Eye (tissue), 1 donor: Measurements from ENCODE around the gene CNDP2.
A peak's percentile ranks its signal among the peaks of the same experiment; 100 is the strongest.
"Not testable (repeated sequence)": the region's sequence is repeated elsewhere in the genome, so short reads cannot be mapped to it uniquely, and the experiment has no call there.

Source experiments
- DNase-seq: peaks from one replicate; pipeline ENCODE4 v3.0.0-alpha.2; 2015

Gene CNDP2

DNA sequence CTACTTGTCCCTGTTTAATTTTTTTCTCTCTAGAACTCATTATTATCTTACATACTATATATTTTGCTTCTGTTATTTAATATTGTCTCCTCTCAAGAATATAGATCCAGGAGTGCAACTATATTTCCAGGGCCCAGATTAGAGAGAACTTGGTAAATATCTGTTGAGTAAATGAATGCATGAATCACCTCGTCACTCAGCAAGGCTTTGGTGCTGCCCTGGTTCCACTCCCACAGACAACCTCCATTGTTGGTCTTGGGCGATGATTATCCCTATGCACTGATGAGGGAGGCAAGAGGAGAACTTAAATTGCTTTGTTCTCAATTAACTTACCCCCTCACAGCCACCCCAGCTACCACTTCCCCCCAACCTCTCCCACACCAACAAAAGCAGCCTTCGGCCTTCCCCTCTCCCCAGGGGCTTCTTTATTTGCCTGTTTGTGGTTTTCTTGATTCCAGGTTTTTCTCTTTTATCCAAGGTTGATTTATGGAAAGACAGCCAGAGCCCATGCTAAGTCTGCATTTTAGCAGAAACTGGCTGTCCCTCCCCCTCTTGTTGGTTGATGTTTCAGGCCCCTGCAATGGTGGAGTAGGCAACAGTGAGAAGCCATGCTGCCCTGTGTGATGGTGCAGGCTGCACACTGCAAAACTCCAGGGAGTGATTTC lies 22.1 kb upstream of the CNDP2 start:
- DNase-seq: no peak

DNA sequence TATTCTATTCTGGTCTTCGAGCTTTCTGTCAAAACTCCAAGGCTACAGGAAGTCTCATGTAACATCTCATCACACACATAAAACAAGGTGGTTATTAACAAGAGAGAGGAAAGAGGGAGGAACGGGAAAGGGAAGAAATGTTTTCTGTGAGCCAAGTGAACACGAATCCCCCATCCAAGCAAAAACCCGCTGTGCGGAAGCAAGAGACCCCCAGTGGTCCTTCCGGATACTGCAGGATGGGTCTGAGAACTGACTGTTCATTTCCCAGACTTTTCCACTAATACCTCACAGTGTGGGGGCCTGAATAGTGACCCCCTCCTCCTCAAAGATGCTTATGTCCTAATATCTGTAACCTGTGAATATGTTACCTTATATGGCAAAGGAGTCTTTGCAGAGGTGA lies 20.0 kb upstream of the CNDP2 start:
- peak; percentile 80 for DNase-seq

DNA sequence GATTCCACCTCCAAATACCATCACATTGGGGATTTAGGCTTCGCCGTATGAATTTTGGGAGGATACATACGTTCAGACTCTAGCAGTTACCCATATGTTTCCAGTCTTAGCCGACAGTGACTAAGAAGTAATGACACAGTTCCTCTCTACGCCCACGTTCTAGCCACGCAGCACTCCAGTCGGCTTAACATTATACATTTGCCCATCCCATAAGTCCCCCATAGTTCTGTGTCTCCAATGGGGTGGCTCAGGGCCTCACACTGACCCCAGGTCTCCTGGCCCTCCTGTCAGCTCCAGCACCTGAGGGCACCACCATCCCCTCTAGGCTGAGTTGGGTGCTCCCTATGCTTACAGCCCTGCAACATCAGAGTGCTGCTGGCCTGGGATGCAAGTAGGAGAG lies 18.4 kb upstream of the CNDP2 start:
- DNase-seq: no peak

DNA sequence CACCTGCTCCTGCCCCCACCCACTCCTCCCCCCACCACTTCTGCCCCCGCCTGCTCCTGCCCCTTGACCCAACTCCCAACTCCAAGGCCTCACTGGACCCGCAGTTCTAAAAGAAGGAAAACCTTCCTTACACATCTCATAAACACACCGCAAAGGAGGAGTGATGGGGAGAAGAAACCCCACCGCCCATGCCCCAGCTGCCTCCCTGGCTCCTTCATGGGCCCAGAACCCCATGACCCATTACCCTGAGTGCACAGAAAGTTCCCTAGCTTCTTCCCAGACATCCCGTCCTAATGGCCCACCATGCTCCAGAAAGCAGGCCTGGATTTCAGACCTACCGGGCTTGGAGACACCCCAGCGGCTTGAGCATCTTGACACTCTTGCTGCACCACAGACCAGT lies 17.8 kb upstream of the CNDP2 start:
- DNase-seq: no peak

DNA sequence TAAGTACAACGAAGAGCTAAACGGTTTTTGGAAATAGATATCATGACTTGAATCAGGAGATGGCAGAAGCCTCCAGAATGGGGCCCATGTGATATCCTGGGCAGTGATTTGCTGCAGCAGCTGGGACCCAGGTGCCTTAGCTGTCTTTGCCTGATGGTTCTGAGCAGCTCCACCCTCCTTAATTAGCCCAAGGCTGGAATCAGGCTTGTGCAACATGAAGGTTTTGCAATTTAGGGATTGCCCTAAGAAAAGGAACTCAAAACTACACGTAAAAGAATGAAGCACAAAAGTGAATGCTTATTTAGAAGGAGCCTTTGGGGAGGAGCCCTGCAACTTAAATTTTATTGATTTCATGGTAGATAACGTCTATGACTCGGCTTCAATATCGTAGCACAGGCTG lies 17.3 kb upstream of the CNDP2 start:
- no peak for DNase-seq

DNA sequence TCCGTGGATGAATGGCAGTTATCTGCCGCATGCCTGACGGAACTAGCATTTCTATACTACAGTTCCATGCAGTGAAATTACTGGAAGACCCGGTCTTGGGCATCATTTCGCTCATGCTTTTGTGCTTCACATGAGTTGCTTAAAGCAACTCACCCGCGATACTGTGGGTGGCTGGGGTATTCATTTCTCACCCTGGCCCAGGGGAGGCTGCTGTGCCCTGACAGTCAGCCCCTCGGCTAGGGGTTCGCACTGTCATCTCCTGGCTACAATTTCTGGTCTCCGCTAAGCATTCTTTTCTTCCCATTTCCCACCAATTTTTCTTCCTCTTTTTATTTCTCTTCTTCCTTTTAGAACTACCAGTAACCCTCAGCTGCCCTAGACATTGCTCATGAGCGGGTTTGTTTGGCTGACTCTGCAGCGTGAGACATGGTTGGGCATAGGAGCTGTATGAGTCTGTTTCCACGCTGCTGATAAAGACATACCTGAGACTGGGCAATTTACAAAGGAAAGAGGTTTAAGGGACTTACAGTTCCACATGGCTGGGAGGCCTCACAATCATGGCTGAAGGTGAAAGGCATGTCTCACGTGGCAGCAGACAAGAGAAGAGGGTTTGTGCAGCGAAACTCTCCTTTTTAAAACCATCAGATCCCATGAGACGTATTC lies 16.5 kb upstream of the CNDP2 start:
- DNase-seq: no peak

DNA sequence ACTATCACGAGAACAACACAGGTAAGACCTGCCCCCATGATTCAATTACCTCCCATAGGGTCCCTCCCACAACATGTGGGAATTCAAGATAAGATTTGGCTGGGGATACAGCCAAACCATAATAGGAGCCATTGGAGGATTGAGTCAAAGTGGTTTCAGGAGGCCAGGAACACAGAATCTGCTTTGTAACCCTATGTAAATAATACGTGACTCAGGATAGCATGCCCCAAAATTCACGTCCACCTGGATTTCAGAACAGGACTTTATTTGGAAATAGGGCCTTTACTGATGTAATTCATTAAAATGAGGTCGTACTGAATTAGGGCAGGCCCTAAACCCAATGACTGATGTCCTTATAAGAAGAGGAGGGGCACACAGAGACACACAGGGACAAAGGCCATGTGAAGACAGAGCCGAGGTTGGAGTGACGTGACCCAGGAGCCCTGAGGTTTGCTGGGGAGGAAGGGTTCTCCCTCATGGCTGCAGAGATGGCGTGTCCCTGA lies 16.0 kb upstream of the CNDP2 start:
- DNase-seq: no peak

DNA sequence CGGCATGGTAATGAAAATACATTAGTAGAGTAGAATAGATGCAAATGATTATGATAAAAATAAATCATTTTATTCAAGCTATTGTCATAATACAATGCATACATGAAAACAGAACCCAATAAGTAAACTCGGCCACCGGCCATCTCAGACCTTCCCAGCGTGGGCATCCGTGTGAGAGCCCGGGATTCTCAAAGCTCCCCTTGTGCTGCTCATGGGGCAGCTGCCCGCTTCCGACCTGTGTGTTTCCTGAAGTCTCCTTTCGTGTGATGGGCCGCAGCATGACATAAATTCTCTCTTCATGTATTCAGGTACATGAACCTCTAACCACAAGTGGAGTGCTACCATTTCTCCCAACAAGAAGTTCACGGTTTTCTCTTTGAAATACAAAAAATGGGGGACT lies 13.5 kb upstream of the CNDP2 start:
- DNase-seq: no peak

DNA sequence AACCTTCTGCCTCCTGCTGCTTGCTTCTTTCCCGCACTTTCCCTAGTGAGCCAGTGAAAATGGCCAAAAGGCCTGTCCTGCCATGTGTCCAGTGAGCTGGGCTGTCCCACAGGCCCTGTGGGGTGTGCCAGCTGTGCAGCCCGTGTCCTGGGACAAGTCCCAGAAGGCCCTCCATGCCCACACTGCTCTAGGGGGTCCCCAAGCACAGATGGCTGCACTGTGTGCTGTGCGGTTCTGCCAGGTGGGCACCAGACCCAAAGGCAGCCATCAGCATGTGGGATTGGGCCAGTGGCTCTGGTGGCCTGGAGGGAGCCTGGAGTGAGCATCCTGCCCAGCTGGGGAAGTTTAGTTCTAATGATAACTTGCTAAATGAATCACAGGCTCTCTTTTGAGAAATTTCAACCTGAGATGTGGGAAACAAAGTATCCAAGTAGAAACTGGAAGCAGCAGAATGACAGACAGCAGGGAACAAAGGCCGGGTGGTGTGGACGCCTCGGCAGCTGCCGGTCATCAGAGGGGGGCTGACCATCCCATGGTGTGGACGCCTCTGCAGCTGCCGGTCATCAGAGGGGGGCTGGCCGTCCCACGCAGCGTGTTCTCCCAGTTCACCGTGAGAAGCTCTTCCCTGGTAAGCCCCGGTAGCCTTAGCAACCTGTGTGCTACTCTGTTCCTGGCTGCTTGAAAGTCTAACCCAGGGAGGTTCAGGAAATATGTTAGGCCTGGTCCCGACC lies 9.9 kb upstream of the CNDP2 start:
- DNase-seq: peak; percentile 53

DNA sequence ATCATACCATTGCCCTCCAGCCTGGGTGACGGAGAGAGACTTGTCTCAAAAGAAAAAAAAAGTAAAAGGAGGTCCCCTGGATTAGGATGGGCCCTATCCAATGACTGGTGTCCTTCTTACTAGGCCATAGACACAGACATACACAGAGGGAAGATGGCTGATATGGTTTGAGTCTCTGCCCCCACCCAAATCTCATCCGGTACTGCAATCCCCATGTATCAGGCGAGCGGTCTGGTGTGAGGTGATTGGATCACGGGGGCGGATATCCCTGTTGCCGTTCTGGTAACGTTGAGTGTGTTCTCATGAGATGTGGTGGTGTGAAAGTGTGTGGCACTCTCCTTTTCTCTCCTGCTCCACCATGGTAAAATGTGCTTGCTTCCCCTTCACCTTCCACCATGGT lies 7.8 kb upstream of the CNDP2 start:
- no peak for DNase-seq

DNA sequence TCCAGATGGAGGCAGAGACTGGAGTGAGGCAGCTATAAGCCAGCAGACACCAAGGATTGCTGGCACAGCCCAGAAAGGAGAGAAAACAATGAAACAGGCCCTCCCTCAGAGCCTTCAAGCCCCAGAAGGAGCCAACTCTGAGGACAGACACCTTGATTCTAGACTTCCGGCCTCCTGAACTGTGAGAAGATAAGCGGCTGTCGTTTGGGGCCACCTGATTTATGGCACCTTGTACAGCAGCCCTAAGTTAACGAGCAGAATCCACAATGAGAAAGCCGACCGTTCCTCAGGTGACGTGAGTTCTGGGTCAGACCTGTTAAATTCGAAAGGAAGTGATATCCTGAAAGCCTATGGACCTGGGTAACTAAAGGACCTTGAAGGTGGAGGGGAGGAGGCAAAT lies 7.3 kb upstream of the CNDP2 start:
- DNase-seq: no peak

DNA sequence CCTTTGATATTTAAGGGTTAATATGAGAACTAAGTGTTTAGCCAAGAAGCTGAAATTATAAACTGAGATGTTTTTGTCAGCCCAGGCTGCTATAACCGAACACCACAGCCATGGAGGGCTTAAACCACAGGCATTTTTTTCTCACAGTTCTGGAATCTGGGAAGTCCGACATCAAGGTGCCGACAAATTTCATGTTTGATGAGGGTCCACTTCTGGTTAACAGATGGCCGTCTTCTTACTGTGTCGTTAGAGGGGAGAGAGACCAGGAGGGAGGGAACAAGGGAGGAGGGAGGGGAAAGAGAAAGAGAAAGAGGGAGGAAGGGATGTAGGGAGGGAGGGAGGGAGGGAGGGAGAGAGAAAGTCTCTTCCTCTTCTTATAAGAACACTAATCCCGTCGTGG lies 6.5 kb upstream of the CNDP2 start:
- DNase-seq: peak; percentile 31

DNA sequence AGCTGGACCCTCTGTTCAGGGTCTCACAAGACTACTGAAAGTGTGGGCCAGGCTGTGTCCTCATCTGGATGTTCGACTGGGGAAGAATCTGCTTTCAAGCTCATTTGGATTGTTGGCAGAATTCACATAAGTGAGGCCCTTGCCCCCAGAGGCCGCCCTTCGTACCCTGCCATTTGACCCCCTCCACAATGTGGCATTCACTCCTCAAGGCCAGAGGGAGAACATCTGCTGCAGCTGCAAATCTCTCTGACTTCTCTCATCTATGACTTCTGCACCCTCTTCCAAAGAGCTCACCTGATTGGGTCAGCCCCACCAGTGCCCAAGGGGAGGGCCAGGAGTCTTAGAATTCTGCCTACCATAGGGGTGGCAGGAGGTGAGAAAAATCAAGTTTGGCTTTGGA lies 3.9 kb upstream of the CNDP2 start:
- DNase-seq: no peak

DNA sequence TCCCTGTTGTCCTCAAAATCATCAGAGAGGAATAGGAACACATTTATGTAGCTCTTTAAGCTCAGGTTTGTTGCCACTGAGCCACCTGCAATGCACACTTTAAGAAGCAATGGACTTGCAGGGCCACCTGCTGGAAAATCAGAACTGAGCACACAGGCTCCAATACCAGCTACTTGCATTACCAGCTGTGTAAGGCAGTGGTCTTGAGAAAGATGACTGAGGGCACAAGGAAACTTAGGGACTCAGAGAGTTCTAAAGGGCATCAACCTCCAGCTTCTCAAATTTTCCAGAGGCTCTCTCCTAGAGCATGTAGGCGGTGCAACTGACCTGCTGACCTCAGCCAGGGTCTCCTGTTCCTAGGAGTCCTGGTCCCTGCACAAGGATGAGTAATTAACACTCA lies 2.5 kb upstream of the CNDP2 start:
- peak; percentile 78 for DNase-seq

DNA sequence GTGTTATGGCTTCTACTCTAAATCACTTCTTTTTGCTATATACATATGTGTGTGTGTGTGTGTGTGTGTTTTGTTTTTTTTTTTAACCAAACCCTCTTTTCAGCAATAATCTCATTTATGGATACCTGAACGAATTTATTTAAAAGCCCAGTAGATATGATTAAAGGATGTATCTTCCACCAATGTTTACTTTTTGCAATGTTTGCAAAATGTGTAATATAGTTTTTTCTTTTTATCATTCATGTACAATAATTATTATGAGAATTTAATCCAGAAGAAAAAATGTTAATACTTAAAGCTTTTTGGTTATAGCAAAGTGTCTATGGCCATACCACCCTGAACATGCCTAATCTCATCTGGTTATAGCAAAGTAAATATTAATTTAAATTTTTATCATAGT lies 1.6 kb upstream of the CNDP2 start:
- DNase-seq: no peak

DNA sequence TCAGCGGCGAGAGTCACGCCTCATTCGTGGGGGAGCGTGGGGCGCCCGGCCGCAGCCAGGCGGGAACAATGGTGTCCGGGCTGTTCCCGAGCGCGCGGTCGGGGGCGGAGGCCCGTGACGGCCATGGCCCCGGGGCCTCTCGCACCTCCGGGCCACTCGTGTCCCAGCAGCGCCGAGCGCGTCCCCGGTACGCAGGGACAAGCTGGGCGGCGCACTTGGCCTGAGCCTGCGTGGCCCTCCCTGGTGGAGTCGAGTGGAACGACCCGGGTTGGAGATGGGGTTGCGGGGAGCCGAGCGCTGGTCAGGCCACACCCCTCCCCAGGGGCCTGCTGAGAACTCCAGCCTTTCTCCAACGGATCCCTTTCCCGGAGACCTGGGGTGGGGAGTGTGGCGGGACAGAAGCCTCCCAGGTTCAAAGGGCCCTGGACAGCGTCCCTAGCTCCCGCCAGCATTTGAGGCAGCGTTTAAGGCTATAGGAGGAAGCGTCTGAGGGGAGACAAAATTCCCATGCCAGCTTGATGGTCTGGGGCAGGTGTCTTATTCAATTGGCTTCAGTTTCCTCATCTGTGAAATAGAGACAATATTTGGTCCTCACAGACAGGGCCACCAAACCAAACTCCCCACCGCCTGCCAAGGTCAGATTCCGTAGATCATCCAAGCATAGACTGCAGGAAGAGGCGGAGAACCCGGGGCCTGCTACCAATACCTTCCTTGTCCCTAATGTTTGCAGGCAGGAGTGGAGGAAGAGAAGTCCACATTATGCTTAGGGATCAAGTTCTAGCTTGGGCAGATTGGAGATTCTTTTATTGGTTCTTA lies 553 bp downstream of the CNDP2 start:
- no peak for DNase-seq

DNA sequence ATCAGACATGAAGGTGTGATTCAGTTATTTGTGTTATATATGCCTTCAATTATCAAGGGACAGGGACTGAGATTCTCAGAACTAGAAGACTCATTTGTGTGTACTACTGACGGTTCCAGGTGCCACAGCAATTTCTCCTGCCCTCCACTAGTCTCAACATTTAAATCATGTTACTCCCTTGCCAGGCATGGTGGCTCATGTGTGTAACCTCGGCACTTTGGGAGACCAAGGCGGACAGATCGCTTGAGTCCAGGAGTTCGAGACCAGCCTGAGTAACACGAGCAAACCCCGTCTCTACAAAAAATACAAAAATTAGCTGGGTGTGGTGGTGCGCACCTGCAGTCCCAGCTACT lies 1.1 kb downstream of the CNDP2 start:
- DNase-seq: no peak

DNA sequence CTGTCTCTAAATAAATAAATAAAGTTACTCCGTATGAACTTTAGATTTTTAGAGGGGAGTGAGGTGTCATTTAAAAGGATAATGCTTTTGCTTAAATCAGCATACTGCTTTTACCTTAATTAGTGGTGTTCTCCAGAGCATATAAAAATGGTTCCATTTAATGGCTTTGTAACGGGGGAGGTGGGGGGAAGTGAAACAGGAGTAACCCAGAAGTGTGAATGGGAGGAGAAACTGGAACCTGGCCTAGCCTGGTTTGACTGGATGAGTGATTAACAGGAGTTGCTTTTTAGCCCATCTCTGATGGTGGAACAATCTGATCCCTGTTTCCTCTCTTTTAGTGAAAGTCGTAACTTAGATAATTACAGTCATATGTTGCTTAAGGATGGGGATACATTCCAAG lies 1.6 kb downstream of the CNDP2 start:
- no peak for DNase-seq

DNA sequence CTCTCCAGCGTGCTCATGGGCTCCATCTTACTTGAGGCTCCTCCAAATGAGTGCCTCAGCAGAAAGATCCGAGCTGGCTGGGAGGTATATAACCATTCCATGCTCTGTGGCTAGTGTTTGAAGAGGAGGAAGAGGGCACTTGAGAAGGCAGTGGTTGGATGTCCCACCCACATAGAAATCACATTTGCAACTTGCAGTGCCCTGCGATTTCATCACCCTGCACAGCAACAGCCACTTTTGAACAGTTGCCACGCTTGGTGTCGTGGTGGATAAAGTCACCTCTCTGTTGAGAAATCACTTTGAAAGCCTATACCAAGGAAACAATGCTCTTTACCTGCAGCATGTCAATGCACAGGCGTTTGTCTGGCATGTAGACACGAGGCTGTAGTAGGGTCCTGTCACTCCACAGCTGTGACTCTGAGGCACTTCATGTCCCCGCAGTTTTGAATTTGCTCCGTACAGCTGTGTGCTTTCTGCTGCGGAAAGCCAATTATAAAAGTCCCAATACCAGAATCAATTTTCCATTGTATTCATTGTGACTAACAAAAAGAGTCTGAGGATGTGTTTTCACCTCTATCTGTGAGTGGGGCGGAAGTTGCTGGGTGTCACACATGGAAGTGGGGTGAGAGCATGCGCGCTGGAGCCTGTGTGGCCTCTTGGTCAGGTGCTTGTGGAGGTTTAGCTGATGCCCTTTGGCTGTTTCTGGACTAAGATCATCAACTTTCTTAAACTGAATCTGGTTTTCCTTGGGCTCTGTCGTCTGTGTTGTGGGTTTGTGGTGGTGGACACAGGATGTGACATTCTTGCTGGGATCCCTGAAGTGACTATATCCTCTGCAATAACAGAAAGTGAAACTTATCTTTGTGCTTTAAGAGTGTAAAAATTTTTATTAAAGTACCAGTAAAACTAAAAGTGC lies 2.8 kb downstream of the CNDP2 start:
- no peak for DNase-seq

DNA sequence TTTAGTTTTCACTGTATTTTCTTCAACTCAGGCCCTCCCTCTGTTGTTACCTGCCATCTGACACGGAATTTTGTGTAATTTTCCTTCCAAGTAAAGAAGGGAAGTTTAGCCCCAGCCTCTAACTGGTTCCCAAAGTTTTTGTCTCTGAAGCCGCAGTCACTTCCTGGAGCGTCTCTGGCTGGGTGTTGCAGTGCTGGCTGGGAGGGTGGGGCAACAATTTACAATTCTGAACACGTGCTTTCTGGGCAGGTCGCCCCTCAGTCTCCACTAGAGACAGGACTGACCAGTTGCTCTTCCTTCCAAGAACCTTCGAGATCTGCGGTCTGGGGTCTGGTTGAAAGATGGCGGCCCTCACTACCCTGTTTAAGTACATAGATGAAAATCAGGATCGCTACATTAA lies 3.5 kb downstream of the CNDP2 start:
- no peak for DNase-seq

DNA sequence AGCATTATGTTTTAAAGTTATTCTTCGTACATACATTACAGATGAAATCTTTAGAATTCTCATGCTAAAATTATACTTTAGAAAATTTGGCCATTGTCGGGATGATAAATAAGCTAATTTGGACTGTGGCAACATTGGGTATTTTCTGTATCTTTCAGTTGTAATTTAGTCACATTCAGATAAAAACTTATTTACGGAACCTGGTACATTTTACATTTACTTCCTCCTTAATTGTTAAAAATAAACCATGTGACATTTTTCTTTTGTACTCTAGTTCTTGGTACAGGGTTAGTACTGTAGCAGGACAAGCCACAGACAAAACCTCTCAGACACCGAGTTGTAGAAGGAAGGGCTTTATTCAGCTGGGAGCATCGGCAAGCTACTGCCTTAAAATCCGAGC lies 4.2 kb downstream of the CNDP2 start:
- DNase-seq: no peak

DNA sequence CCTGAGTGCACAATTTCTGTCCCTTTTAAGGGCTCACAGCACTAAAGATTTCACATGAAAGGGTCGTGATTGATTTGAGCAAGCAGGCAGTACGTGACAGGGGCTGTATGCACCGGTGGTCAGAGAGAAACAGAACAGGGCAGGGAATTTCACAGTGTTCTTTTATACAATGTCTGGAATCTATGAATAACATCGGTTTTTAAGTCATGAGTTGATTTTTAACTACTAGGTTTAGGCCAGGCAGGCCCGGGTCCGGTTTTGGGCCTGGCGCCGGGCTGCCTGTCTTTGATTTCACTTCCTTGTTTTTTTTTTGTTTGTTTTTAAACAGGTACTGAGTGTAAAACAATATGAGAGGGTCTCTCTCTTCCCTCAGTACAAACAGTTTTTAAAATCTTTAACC lies 4.6 kb downstream of the CNDP2 start:
- not testable (repeated sequence) for DNase-seq
